ENCODE measurements around the gene PTGES2. TPM values are rescaled to one million over a fixed set of nuclear protein-coding genes. Genes with fewer than 3 reads are reported as not detected.
A peak's percentile ranks its signal among the peaks of the same experiment; 100 is the strongest.

PTGES2 gene
- total and polyA plus RNA-seq, 2 of the 13 experiments (the other 11 are each of a cell fraction or from before 2014, with no cell fraction given), result 63.7 to 79.8 TPM

GRCh38 chr9:128117613-128118471 lies 9.7 kb downstream of the PTGES2 start (continued):
- TF ChIP-seq CBFB (CRISPR knock-in tag; IDR thresholded peaks at IDR 0.05) (peak; percentile 45; the same call in 1 of the 2 replicates), TCF7L2 (IDR thresholded peaks at IDR 0.05; ENCODE audit: low read depth, low read length) (no peak), ZNF142 (CRISPR knock-in tag; IDR thresholded peaks at IDR 0.05) (peak; percentile 74; the same call in 1 of the 2 replicates), NKX3-1 (CRISPR knock-in tag; IDR thresholded peaks at IDR 0.05) (no peak), GABPA (IDR thresholded peaks at IDR 0.05; ENCODE audit: low read depth, low read length) (no peak), GABPA (CRISPR knock-in tag; IDR thresholded peaks at IDR 0.05; ENCODE audit: low read depth) (no peak), CHCHD3 (CRISPR knock-in tag; IDR thresholded peaks at IDR 0.05) (no peak), KDM3A (CRISPR knock-in tag; IDR thresholded peaks at IDR 0.05; ENCODE audit: low read depth) (peak; percentile 93), ZNF121 (CRISPR knock-in tag; IDR thresholded peaks at IDR 0.05) (no peak), NFKBIZ (CRISPR knock-in tag; IDR thresholded peaks at IDR 0.05) (no peak), RFX1 (IDR thresholded peaks at IDR 0.05) (no peak), MIXL1 (CRISPR knock-in tag; IDR thresholded peaks at IDR 0.05) (peak; percentile 83; the same call in 1 of the 2 replicates), GFI1 (CRISPR knock-in tag; IDR thresholded peaks at IDR 0.05; ENCODE audit: borderline replicate concordance) (peak; percentile 91), ZNF30 (CRISPR knock-in tag; IDR thresholded peaks at IDR 0.05) (no peak), HNRNPK (IDR thresholded peaks at IDR 0.05; ENCODE audit: low read depth, low read length, poor library complexity, severe bottlenecking) (no peak), SIX1 (CRISPR knock-in tag; IDR thresholded peaks at IDR 0.05; ENCODE audit: borderline replicate concordance) (no peak), ZMYM2 (CRISPR knock-in tag; IDR thresholded peaks at IDR 0.05) (peak; percentile 83; the same call in 1 of the 2 replicates), SETDB1 (CRISPR knock-in tag; IDR thresholded peaks at IDR 0.05; ENCODE audit: borderline replicate concordance) (no peak), MATR3 (CRISPR knock-in tag; IDR thresholded peaks at IDR 0.05) (no peak), YEATS2 (CRISPR knock-in tag; IDR thresholded peaks at IDR 0.05; ENCODE audit: borderline replicate concordance) (peak; percentile 54; the same call in 1 of the 2 replicates)
- TF ChIP-seq, protein P1, sequence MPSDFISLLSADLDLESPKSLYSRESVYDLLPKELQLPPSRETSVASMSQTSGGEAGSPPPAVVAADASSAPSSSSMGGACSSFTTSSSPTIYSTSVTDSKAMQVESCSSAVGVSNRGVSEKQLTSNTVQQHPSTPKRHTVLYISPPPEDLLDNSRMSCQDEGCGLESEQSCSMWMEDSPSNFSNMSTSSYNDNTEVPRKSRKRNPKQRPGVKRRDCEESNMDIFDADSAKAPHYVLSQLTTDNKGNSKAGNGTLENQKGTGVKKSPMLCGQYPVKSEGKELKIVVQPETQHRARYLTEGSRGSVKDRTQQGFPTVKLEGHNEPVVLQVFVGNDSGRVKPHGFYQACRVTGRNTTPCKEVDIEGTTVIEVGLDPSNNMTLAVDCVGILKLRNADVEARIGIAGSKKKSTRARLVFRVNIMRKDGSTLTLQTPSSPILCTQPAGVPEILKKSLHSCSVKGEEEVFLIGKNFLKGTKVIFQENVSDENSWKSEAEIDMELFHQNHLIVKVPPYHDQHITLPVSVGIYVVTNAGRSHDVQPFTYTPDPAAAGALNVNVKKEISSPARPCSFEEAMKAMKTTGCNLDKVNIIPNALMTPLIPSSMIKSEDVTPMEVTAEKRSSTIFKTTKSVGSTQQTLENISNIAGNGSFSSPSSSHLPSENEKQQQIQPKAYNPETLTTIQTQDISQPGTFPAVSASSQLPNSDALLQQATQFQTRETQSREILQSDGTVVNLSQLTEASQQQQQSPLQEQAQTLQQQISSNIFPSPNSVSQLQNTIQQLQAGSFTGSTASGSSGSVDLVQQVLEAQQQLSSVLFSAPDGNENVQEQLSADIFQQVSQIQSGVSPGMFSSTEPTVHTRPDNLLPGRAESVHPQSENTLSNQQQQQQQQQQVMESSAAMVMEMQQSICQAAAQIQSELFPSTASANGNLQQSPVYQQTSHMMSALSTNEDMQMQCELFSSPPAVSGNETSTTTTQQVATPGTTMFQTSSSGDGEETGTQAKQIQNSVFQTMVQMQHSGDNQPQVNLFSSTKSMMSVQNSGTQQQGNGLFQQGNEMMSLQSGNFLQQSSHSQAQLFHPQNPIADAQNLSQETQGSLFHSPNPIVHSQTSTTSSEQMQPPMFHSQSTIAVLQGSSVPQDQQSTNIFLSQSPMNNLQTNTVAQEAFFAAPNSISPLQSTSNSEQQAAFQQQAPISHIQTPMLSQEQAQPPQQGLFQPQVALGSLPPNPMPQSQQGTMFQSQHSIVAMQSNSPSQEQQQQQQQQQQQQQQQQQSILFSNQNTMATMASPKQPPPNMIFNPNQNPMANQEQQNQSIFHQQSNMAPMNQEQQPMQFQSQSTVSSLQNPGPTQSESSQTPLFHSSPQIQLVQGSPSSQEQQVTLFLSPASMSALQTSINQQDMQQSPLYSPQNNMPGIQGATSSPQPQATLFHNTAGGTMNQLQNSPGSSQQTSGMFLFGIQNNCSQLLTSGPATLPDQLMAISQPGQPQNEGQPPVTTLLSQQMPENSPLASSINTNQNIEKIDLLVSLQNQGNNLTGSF (CRISPR knock-in tag; IDR thresholded peaks at IDR 0.05), result no peak
